A204.1 (cell line): Measurements from ENCODE around the gene CDK6.

Source experiments
- FAIRE-seq: peaks from 2 replicates; lab custom pipeline; 2012; peaks lifted over from hg19 to GRCh38; lab: Jason Lieb, UNC

The CDK6 gene

GRCh38 chr7:92586403-92586802 lies 250.0 kb downstream of the CDK6 start:
- no peak for FAIRE-seq

- no peak for FAIRE-seq
These were observed 251.4 kb downstream of the CDK6 start for GRCh38 chr7:92584953-92585352.

DNA sequence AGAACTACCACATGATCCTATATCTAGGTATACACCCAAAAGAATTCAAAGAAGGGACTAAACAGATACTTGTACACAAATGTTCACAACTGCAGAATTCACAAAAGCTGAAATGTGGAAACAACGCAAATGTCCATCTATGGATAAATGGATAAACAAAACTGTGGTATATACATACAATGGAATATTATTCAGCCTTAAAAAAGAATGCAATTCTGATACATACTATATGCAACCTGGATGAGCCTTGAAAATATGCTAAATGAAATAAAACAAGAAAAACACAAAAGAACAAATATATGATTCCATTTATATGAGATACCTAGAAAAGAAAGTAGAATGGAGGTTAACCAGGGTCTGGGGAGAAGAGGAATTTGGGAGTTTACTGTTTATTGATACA lies 253.4 kb downstream of the CDK6 start:
- peak; percentile 11 for FAIRE-seq

- no peak for FAIRE-seq
These were observed 260.1 kb downstream of the CDK6 start for GRCh38 chr7:92576296-92576695.

DNA sequence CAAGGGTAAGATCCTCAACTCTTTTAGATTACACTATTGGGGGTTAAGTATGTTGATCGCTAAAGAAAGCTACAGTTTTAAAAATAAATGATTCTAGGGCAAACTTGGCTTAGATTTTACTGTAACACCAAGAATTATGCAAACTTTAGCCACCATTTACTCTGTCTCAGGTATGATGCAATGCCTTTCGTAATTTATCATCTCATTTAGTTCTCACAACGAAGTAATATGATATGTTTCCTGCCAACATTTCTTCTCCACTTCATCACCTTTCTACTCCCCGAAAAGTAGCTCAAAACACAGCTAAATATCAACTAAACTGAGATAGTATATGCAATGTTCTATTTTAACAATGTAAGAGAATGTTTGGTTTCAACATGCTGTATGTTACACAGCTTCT lies 267.2 kb downstream of the CDK6 start:
- FAIRE-seq: no peak

DNA sequence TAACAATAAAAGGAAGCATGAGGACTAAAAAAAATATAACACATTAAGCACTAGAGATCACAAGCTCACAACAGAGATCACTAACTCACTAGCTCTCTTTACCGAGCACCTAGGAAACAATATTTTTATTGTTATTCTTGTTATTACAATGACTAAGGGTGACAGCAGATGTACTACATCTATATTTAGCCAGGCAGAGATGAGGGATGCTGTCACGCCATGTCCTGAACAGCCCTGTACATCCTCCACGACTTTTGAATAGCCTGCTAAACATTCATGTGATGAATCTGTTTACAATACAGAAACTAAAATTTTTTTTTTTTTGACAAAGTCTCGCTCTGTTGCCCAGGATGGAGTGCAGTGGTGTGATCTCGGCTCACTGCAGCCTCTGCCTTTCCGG lies 268.9 kb downstream of the CDK6 start:
- FAIRE-seq: no peak

DNA sequence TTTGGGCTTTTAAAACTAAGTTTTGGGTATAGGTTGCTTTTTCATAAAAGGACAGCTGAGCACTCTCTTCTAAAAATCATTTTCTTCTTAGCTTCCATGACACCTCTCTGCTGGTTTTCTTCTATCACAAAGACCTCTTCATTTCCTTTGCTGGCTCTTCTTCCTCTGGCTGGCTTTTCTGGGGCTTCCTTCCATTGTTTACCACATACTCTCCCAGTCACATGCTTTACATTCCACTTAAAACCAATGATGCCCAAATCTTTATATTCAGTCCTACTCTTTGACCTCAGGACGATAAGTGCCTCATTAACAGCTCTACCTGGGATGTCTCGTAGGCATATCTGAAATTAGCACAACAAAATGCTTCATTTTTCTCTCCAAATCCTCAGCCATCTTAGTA lies 273.0 kb downstream of the CDK6 start:
- no peak for FAIRE-seq

DNA sequence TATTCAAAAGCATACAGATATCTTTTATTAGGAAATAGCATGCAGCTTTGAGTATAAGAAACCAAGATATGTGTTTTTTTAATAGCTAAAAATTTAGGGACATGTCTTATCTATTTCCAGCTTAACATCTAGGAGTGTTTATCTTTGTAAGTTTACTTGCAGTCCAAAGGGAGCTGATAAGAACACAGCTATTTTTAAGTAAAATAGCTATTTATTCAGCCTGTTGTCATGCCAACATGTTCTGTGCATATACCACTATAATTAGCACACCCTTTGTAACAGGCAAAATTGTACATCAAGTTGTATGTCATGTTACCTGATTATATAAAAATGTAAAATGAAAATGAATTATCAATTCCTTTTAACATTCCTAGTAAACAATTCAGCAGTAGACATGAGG lies 275.8 kb downstream of the CDK6 start:
- no peak for FAIRE-seq

DNA sequence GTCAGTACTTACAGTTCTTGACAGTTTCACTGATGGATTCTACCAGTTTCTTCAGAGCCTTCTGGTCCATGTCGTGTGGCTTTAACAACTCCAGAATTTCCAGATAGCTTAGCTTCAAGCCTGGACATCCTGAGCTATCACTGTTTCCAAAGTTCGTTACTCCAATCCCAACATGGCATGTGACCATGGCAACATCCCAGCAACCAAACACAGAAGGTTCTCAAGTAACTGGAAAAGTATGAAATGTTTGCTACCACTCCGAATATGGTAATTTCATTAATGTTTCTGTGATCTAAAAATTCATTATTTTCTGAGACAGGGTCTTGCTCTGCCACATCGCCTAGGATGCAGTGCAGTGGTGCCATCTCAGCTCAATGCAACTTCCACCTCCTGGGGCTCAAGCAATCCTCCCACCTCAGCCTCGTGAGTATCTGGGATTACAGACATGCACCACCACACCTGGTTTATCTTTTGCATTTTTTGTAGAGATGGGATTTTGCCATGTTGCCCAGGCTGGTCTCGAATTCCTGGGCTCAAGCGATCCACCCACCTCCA lies 278.5 kb downstream of the CDK6 start:
- FAIRE-seq: no peak

GRCh38 chr7:92557249-92557648 lies 279.1 kb downstream of the CDK6 start:
- no peak for FAIRE-seq
